Fibroblast of upper back skin (primary cell): Measurements from ENCODE around the gene GGACT.
A peak's percentile ranks its signal among the peaks of the same experiment; 100 is the strongest.
"Not testable (repeated sequence)": the region's sequence is repeated elsewhere in the genome, so short reads cannot be mapped to it uniquely, and the experiment has no call there.

Experiments used
- DNase-seq: peaks from one replicate; pipeline ENCODE4 v3.0.0-alpha.2; 2013

Gene GGACT

DNA sequence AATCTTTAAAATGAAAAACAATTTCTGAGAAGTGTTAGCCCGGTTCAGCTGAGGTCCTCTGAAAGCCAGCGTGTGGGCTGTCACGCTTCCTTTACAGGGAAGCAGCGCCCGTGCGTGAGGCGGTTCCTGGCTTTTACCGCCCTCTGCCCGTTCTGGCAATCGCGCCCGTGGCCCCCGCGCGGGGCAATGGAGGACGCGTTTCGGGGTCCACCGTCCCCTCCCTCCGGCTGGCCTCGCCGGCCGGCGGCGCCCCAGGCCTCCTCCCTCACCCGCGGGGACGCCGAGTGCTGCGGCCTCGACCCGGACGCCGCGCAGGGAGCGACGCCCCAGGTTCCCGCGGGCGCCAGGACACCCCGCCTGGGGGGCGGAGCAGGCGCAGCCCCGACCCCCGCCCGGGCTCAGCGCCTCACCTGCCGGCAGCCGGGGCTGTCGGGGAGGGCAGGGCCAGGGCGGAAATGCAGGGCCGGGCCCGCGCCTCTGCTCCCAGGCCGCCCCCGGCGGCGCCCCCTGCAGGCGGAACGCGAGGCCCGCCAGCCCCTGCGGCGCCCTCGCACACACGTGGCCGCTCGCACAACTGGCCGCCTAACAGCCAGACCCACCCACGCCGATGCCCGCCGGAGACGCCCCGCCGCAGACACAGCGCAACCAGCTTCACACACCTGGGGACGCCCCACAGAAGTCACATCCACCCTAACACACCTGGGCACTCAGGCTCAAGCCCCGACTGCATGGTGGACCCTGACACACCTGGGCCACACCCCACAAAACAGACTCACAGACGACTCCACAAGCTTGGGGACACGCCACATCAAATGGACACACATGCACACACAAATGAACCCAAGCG, at the start of gene GGACT:
Gene GGACT (minus strand): TSS at position 459 of the 847 bp plus-strand sequence. CDS start 56,198 bp downstream, outside the sequence.
- peak; percentile 63 for DNase-seq

- DNase-seq: no peak
Observed at GRCh38 chr13:100637796-100638195, 49.2 kb upstream of the GGACT start.

GRCh38 chr13:100637380-100637779, 48.8 kb upstream of the GGACT start:
- no peak for DNase-seq

- DNase-seq: no peak
Observed at GRCh38 chr13:100636441-100636840, 47.9 kb upstream of the GGACT start.

- DNase-seq: no peak
Observed at GRCh38 chr13:100636004-100636403, 47.4 kb upstream of the GGACT start.

DNA sequence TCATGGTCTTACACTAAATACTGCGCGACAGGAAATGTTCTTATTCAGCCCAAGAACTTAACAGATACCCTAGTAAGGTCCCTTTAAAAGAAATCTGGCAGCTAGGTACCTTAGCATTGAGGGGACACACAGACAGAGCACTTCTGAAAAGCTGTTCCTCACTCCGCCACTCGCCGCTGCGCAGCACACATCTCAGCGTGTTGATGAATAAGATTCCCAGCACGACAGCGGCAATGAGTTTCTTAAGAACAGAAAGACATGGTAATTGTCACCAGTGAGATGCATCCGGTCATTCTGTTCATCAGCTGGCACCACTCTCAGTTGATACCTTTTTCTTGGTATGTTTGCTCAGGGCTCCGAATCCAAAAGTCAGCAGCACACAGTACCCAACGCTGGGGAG, 46.1 kb upstream of the GGACT start:
- no peak for DNase-seq

DNA sequence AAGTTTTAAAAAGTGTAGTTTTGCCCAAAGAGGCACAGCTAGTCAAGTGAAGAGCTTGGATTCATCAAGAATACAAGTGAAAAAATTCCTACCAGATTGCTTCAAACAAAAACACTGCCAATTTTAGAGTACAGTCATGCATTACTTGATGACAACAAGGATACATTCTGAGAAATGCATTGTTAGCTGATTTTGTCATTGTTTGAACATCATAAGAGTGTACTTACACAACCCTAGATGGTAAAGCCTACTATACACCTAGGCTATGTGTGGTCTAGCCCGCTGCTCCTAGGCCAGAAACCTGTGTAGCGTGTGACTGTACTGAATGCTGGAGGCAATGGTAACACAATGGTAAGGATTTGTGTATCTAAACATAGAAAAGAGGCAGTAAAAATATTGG, 44.9 kb upstream of the GGACT start:
- DNase-seq: peak; percentile 87

- no peak for DNase-seq
Observed at GRCh38 chr13:100630555-100630954, 42.0 kb upstream of the GGACT start.

GRCh38 chr13:100627120-100627519, 38.5 kb upstream of the GGACT start:
- no peak for DNase-seq

DNA sequence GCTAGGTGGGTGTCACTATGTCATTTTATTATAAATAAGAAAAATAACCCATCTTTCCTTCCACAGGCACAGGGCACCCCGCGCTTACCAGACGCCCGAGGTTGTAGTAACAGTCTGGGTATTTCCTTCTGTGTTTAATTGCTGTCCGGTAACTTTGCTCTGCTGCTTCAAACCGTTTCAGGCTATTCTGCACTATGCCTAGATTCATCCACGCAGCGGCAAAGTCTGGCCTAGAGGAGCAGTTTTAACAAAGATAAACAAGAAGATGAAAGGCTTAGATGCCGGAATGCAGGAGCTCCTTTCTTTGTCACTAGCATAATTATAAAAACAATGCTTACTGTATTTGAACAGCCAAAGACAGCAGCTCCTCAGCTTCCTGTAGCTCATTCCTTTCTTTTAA, 36.9 kb upstream of the GGACT start:
- DNase-seq: no peak

- DNase-seq: no peak
Observed at GRCh38 chr13:100620792-100621191, 32.2 kb upstream of the GGACT start.

DNA sequence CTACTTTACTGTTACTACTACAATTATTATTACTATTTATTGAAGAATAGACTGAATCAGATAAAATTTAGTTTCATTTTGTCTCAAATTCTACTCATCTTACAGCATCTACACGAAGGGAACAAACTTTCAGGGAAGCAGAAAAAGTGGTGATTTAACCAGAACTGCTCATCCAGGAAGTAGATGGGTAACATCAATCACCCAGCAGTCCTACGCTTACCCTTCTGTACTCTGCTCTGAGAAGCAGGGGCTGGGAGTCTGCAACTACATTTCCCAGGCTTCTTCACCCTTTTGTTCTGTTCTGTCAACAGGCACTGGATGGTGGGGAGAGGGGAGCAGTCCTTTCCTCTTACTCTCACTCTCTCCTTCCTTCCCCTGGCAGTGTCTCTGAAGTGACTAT, 31.4 kb upstream of the GGACT start:
- DNase-seq: no peak

- not testable (repeated sequence) for DNase-seq
Observed at GRCh38 chr13:100618897-100619296, 30.3 kb upstream of the GGACT start.

GRCh38 chr13:100613031-100613430, 24.4 kb upstream of the GGACT start:
- DNase-seq: no peak

DNA sequence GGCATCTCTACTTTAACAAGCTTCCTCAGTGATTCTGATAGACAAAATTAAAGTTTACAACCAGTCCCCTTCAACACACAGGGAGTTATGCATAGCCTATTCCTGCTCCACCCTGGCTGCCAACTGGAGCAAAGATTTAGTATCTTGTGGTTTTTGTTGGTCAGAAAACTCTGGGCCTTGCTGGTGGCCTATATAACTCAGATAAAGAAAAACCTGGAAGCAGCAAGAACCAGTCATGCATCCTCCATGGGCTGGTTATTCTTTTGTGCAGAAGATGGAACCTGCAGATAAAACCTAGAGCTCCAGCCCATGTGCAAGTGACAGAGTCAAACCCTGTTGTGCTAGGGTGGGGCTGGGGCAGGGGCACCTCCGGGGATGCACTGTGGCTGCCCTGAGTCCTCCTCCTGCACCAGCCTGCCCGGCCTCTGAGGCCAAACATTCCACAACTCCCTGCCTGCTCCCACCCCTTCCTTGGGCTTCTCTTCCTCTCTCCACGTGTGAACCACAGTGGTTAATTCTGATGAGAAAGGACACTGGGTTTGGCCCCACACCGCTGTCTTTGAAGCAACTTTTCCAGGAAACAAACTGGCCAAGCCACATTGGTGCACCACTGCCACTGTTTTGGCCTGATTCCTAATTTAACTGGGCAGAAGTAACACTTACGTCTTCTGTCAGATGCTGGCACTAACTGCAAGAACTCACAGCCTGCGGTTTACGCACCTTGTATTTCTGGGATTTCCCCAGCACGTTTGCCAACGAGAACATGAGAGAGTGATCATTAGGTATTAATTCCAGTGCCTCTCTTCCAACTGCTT, 23.3 kb upstream of the GGACT start:
- no peak for DNase-seq

GRCh38 chr13:100610391-100611347, 22.1 kb upstream of the GGACT start:
- DNase-seq: no peak

GRCh38 chr13:100608906-100609305, 20.3 kb upstream of the GGACT start:
- no peak for DNase-seq

DNA sequence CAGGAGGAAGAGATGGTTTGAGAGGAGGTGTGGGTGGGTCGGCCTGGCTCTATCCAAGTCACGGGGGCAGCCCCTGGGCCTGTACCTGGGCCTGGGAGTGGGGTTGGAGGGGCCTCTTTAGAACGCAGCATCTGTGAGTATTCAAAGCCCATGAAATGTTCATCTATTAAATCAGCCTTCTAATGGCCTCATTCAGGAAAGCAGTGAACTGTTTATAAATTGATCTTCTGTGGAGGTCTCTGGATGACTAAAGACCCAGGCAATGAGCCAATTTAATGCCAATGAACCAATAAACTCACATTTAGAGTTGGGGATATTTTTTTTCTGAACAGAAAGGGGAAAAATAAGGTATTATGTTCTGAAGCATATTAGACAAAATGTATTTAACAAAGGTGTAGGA, 19.9 kb upstream of the GGACT start:
- no peak for DNase-seq

- no peak for DNase-seq
Observed at GRCh38 chr13:100604918-100605710, 16.5 kb upstream of the GGACT start.

- peak; percentile 10 for DNase-seq
Observed at GRCh38 chr13:100602493-100603111, 14.0 kb upstream of the GGACT start.

DNA sequence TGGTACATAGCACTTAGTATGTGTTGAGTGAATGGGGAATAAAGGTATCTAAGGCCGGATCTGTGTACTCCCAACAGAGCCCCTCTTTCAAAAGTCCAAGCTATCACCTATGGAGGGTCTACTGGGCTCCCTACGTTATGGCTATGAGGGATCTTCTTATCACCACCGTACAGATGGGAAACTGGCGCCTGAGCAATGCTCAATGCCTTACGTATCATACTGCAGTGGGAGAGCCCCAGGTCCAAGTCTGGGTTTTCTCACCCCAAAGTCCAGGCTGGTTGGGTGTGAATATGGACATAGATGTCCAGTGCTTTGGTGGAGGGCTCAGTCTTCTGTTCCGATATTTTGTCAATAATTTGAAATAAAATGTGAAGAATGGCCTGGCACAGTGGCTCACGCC, 13.1 kb upstream of the GGACT start:
- DNase-seq: no peak

GRCh38 chr13:100600915-100601314, 12.3 kb upstream of the GGACT start:
- no peak for DNase-seq
